AG10803 (cell line): ENCODE data around the gene ARID1B.
A peak's percentile ranks its signal among the peaks of the same experiment; 100 is the strongest.

Experiments
- DNase-seq: peaks from one replicate; pipeline ENCODE4 v3.0.0; 2010; ENCODE audit warnings: low read depth
- H3K4me3 ChIP-seq: 2 replicates; pipeline ENCODE4 v1.5.1; 2011; ENCODE audit warnings: mild to moderate bottlenecking, low read length, control low read depth
- TF ChIP-seq, protein P1 (sequence below): conservative IDR thresholded peaks from 2 replicates; pipeline ENCODE4 v1.5.1; 2011; ENCODE audit warnings: mild to moderate bottlenecking, low read length, control low read depth, inconsistent platforms

Gene ARID1B

DNA sequence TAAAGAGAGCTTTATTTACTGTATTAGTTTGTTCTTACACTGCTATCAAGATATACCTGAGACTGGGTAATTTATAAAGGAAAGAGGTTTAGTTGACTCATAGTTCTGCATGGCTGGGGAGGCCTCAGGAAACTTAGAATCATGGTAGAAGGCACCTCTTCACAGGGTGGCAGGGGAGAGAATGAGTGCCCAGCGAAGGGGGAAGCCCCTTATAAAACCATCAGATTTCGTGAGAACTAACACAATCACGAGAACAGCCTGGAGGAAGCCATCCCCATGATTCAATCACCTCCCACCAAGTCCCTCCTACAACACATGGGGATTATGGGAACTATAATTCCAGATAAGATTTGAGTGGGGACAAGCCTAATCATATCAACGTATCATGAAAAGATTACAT, 27.2 kb downstream of the ARID1B start:
- H3K4me3 ChIP-seq: no peak overlapping the region
- no peak for DNase-seq
- TF ChIP-seq, protein P1, sequence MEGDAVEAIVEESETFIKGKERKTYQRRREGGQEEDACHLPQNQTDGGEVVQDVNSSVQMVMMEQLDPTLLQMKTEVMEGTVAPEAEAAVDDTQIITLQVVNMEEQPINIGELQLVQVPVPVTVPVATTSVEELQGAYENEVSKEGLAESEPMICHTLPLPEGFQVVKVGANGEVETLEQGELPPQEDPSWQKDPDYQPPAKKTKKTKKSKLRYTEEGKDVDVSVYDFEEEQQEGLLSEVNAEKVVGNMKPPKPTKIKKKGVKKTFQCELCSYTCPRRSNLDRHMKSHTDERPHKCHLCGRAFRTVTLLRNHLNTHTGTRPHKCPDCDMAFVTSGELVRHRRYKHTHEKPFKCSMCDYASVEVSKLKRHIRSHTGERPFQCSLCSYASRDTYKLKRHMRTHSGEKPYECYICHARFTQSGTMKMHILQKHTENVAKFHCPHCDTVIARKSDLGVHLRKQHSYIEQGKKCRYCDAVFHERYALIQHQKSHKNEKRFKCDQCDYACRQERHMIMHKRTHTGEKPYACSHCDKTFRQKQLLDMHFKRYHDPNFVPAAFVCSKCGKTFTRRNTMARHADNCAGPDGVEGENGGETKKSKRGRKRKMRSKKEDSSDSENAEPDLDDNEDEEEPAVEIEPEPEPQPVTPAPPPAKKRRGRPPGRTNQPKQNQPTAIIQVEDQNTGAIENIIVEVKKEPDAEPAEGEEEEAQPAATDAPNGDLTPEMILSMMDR: no peak

- no peak for DNase-seq
- no peak overlapping the region for H3K4me3 ChIP-seq
- TF ChIP-seq, protein P1: no peak
These were observed 29.0 kb downstream of the ARID1B start for GRCh38 chr6:156806155-156806554.

DNA sequence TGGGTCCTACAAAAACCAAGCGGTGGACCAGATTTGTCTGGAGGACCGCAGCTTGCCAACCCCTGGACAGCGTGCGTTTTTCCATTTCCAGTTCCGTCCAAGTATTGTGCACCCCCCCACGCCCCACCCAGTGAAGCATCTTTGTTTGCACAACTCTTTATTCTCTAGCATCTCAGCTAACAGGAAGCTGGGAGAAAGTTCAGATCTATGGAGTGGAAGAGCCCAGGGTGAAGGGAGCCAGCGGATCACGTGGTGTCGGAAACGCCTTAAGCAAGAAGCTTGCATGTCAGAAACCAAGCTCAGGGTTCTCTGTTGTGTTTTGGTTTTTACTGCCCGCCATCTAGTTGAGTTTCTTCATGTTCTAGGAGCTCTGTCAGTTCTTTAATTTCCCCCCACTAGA, 29.9 kb downstream of the ARID1B start:
- DNase-seq: no peak
- TF ChIP-seq, protein P1: no peak
- no peak overlapping the region for H3K4me3 ChIP-seq

GRCh38 chr6:156807795-156808194, 30.6 kb downstream of the ARID1B start:
- DNase-seq: no peak
- no peak overlapping the region for H3K4me3 ChIP-seq
- TF ChIP-seq, protein P1: no peak

DNA sequence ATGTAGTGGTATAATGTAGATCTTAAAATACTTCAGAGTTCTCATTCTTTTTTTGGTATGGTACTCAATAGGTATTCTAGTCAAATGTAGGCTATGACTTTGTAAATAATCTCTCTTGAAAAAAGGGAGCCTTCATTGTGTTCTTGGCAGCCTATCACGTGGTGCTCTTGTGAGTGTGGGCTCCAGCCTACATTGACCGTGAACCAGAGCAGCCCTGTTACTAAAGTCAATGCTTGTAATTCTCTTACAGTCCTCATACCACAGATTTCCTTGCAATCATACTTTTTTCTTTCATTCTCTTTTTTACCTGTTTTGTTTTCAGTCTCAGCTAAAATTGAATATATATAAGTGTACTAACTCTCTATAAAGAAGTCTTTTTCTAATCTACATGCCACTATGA, 31.1 kb downstream of the ARID1B start:
- DNase-seq: peak; percentile 34
- TF ChIP-seq, protein P1: no peak
- no peak overlapping the region for H3K4me3 ChIP-seq

DNA sequence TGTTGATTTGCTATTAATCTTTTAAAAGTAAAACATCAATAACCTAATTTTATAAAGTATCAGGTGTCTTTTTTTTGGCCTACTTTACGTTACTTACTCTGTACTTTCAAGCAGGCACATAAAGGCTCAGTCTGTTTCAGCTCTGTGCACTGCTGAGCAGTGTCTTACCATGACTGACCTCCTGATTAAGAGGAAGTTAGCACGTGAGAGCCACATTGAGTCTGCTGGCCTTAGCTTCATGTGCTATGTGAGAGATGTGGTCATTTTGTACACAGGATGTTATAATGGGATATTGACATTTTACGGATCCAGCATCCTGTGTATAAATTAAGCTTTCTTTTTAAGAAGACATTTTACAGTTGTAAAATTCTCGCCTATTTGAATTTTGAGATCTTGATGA, 31.9 kb downstream of the ARID1B start:
- TF ChIP-seq, protein P1: no peak
- no peak overlapping the region for H3K4me3 ChIP-seq
- peak; percentile 76 for DNase-seq

- TF ChIP-seq, protein P1: no peak
- no peak for DNase-seq
These were observed 32.4 kb downstream of the ARID1B start for GRCh38 chr6:156809446-156810178.

More at GRCh38 chr6:156809446-156810178, 32.4 kb downstream of the ARID1B start:
- no peak overlapping the region for H3K4me3 ChIP-seq
